Left ventricle myocardium inferior (tissue), 1 donor: Measurements from ENCODE around the gene STK4. TPM values are rescaled to one million over a fixed set of nuclear protein-coding genes. Genes with fewer than 3 reads are reported as not detected.

ENCODE experiments used
- DNase-seq: peaks from one replicate; pipeline ENCODE4 v3.0.0-alpha.2; 2020
- H3K27ac ChIP-seq: fragments of 200-600 bp; replicated peaks from 2 replicates; pipeline ENCODE4 v1.8.0; 2021
- H3K27me3 ChIP-seq: fragments of 200-600 bp; 2 replicates; pipeline ENCODE4 v1.8.0; 2021; ENCODE audit warnings: low read depth
- H3K36me3 ChIP-seq: fragments of 200-600 bp; 2 replicates; pipeline ENCODE4 v1.8.0; 2021
- H3K4me1 ChIP-seq: fragments of 200-600 bp; 2 replicates; pipeline ENCODE4 v1.8.0; 2021
- H3K4me3 ChIP-seq: fragments of 200-600 bp; 2 replicates; pipeline ENCODE4 v1.8.0; 2021; ENCODE audit warnings: mild to moderate bottlenecking, moderate library complexity
- H3K9me3 ChIP-seq: fragments of 200-600 bp; replicated peaks from 2 replicates; pipeline ENCODE4 v1.8.0; 2021
- intact Hi-C: fragments of 100-400 bp; cut with micrococcal nuclease; formaldehyde crosslinking; loops from one replicate; pipeline ENCODE4 v1.11.0; 2022
- total RNA-seq: library from RNA; stranded (reverse); fragmentation: NEBNext Ultra II Directional; extraction: Animal tissue kit (Norgen Biotek cat#: 25700); gene quantifications from one replicate; pipeline ENCODE4 v1.2.1, GENCODE V29; 2021
- TF ChIP-seq, protein P1 (sequence below): fragments of 200-600 bp; IDR thresholded peaks from 2 replicates; pipeline ENCODE4 v1.8.0; 2021; ENCODE audit warnings: antibody characterized with exemption, mild to moderate bottlenecking, borderline replicate concordance
- donor health status: DM: no; HTN: yes; CAD: no; lungs with severe emphysema.

Gene STK4
- total RNA-seq, 1 donor from 2014 or later: 9.8 TPM

GRCh38 chr20:44983093-44983674 is 16.9 kb downstream of the STK4 start:
- intact Hi-C loops: no loop called here
- Histone ChIP-seq H3K36me3 (peaks cover 80% of the 10 kb centered on the region), H3K4me1 (no peaks in the 10 kb centered on the region), H3K27me3 (no peaks in the 10 kb centered on the region), H3K9me3 (no peaks in the 10 kb centered on the region), H3K27ac (no peak overlapping the region), H3K4me3 (no peak overlapping the region)
- DNase-seq: no peak
- TF ChIP-seq, protein P1, sequence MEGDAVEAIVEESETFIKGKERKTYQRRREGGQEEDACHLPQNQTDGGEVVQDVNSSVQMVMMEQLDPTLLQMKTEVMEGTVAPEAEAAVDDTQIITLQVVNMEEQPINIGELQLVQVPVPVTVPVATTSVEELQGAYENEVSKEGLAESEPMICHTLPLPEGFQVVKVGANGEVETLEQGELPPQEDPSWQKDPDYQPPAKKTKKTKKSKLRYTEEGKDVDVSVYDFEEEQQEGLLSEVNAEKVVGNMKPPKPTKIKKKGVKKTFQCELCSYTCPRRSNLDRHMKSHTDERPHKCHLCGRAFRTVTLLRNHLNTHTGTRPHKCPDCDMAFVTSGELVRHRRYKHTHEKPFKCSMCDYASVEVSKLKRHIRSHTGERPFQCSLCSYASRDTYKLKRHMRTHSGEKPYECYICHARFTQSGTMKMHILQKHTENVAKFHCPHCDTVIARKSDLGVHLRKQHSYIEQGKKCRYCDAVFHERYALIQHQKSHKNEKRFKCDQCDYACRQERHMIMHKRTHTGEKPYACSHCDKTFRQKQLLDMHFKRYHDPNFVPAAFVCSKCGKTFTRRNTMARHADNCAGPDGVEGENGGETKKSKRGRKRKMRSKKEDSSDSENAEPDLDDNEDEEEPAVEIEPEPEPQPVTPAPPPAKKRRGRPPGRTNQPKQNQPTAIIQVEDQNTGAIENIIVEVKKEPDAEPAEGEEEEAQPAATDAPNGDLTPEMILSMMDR: no peak

GRCh38 chr20:44988631-44989171 is 22.4 kb downstream of the STK4 start:
- H3K27me3 ChIP-seq: no peaks in the 10 kb centered on the region
- H3K4me3 ChIP-seq: no peak overlapping the region
- no peak for DNase-seq
- no peak overlapping the region for H3K27ac ChIP-seq
- intact Hi-C loops: no loop called here
- peaks cover 34% of the 10 kb centered on the region for H3K4me1 ChIP-seq
- H3K36me3 ChIP-seq: peaks cover 45% of the 10 kb centered on the region
- TF ChIP-seq, protein P1: no peak
- no peaks in the 10 kb centered on the region for H3K9me3 ChIP-seq

GRCh38 chr20:44990425-44990824 is 24.1 kb downstream of the STK4 start:
- peak overlapping the region; percentile 30 for H3K27ac ChIP-seq
- H3K4me3 ChIP-seq: peak overlapping the region; percentile 18
- peaks cover 44% of the 10 kb centered on the region for H3K4me1 ChIP-seq
- DNase-seq: no peak
- no peaks in the 10 kb centered on the region for H3K9me3 ChIP-seq
- TF ChIP-seq, protein P1: no peak
- H3K27me3 ChIP-seq: no peaks in the 10 kb centered on the region
- intact Hi-C loops: no loop called here
- peaks cover 40% of the 10 kb centered on the region for H3K36me3 ChIP-seq

- no peak for DNase-seq
- Histone ChIP-seq H3K36me3 (peaks cover 40% of the 10 kb centered on the region), H3K4me3 (peak overlapping the region; percentile 18), H3K27ac (peak overlapping the region; percentile 30), H3K27me3 (no peaks in the 10 kb centered on the region), H3K9me3 (no peaks in the 10 kb centered on the region), H3K4me1 (peaks cover 44% of the 10 kb centered on the region)
- intact Hi-C loops: no loop called here
- TF ChIP-seq, protein P1: no peak
Observed at GRCh38 chr20:44990957-44991356, 24.6 kb downstream of the STK4 start.

DNA sequence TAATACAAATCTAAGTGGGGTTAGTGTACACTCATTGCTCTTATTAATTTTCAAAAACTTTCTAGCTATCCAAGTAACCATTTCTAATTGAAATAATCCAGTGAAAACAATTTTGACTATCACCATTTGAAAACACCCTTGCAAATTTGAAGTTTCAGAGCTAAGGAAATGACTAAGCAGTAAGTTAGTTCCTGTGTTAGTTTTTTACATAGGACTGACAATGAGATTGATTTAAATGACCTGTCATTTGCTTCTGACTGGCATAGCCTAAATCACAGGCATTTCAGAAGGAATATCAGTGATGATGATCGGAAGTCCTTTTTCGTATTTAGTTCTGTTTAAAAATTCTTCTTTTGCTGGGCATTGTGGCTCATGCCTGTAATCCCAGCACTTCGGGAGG is 27.0 kb downstream of the STK4 start:
- H3K36me3 ChIP-seq: peaks cover 40% of the 10 kb centered on the region
- TF ChIP-seq, protein P1: no peak
- H3K27ac ChIP-seq: peak overlapping the region; percentile 65
- intact Hi-C loops: no loop called here
- H3K9me3 ChIP-seq: no peaks in the 10 kb centered on the region
- no peaks in the 10 kb centered on the region for H3K27me3 ChIP-seq
- no peak for DNase-seq
- H3K4me1 ChIP-seq: peaks cover 44% of the 10 kb centered on the region
- peak overlapping the region; percentile 20 for H3K4me3 ChIP-seq
